GM12801 (cell line): ENCODE results near the gene TMEM63A.

Experiments used
- CTCF ChIP-seq: IDR thresholded peaks from one replicate; pipeline ENCODE4 v1.5.1; 2011; ENCODE audit warnings: control low read depth; ENCODE audit not compliant: insufficient read length; ENCODE audit errors: extremely low read depth

The TMEM63A gene

DNA sequence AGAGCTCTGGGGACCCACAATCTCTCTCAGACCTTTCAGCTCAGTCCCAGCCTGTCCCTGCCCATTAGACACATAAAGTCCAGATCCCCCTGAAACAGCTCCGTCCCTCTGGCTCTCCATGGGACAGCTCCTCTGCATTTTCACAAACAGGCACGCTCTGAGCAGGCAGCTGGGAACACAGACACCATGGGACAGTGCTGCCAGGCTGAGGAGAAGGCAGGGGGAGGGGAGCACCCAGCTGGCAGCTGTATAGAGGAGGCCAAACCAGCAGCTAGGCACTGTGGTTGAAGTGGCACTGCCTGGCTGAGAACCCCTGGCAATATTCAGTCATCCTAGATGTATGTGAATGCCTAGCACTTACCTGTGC, 2.0 kb downstream of the TMEM63A start:
- TF ChIP-seq CTCF = no peak

DNA sequence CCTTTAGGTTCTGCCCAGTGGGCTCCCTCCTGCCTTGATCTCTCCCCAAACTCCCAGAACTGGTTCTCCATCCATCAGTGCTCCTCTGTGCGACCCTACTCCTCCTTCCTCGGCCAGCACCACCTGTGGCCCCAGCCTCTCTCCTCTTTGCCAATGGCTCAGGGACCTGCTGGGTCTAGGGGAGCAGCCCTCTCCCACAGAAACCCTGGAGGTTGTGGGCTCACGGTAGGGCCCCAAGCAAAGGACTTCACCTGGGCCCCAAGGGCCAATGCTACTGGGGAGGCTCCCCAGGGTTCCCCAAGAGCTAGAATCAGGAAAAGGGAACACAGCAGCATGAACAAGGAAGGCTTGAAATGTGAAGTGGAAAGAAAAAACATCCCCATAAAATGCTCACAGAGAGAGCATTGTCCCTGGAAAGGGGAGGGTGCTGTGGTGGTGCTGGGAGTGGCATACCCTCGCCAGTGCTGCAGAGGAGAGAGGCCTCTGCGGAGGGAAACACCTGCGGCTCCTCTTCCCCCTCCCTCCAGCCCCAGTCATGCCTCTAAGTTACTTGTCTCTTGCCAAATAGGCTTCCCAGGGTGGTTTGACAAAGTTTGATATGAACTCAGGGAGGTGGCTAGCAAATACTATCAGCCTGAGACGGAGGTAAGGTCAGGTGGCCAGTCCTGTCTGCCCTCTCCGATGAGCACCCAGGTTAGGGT, 2.5 kb downstream of the TMEM63A start:
- TF ChIP-seq CTCF = no peak

DNA sequence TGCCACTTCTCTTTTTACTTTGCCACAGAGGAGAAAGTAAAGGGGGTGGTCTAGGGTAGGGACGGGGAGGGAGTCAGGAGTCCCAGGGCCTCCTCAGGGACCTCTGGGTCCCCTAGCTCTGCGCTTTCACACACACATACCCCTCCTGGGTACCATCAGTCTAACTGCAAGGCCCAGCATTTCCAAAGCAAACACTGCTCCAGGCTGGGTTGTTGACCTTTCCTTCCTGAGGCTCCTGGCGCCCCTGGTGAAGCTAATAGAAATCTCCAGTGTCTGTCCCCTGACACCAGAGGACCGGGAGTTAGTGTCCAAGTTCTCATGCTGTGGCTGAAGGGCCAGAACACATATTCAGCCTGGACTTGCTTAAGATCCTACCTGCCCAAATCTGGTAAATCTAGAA, 3.9 kb downstream of the TMEM63A start:
- TF ChIP-seq CTCF = no peak

DNA sequence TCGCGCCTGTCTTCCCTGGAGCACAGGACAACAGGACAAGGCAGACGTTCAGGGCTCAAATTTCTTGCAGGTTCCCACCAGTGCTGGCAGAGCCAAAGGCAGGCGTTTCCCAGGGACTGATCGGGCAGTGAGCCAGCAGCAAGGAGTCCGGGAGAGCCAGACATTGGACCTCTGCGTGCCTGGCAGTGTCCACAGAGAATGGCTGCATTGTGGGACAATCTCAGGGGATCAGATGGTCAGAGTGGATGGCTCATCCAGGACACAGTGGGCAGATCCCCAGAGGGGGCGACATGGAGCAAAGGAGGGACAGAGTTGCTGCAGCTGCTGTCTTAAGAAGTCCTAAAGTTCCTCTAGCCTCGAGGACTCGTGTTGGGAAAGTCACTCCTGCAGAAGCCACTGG, 4.6 kb downstream of the TMEM63A start:
- no peak for TF ChIP-seq CTCF

- no peak for TF ChIP-seq CTCF
Measured at GRCh38 chr1:225876900-225877510, 5.2 kb downstream of the TMEM63A start.

DNA sequence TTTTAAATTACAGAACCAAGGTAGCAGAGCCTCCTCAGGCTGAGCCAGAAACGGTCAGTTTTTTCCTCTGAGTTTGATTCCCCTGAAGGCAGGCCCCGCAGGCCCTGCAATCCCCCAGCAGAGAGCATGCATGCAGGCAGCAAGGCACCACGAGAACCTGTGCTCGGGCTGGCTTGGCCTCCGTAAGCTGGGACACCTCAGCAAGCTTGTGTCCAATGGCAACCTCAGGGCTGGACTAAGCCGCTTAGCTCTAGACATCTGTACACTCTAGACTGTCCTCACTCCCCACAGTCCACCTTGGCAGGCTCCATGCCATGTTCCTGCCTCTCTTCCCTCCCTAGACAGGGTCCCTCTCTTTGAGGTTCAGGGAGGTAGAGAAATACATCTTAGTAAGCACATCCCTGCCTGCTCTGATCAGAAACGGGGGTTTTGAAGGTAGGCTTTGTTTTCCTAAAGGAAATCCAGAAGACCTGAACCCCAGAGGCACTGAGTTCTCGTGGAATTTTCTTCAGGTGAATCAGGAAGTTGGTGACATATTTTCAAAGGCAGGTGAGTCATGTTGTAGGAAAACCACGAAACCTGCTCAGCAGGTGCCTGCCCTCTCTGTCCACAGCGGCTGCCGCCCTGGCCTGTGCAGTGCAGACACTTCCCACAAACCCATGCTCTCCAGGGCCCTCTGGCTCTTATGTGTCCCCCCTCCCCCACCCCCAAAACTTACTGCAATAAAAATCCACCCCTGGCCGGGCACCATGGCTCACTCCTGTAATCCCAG, 7.0 kb downstream of the TMEM63A start:
- no peak for TF ChIP-seq CTCF

DNA sequence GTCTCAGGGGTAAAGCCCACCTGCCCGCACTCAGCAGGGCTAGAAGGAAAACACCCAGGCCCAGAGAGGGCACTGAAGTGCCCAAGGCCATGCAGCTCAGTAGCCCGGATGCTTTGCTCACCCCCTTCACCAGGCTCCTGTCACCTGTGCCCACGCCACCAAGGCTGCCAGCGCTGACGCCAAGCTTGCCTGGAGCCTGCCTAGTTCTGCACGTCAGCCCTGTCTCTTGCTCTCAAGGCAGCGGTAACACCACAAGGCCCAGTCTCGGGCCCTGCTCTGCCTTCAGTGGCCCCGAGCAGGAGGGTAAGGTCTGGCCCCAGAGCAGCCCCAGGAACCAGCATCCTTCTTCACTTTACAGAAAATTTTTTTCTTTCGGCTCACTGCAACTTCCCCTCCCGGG, 7.7 kb downstream of the TMEM63A start:
- TF ChIP-seq CTCF = no peak
